Small intestine (tissue), 7 donors: ENCODE measurements around the gene AADAC. TPM values are rescaled to one million over a fixed set of nuclear protein-coding genes. Genes with fewer than 3 reads are reported as not detected.

Experiments used
- DNase-seq, 2 donors: peaks; one replicate each; pipeline versions ENCODE4 v3.0.0 to v3.0.0-alpha.2; 2013
- FAIRE-seq: peaks from 2 replicates; lab custom pipeline; 2012; peaks lifted over from hg19 to GRCh38; lab: Jason Lieb, UNC
- H3K27ac ChIP-seq, 3 donors: one replicate each; pipeline ENCODE4 v1.5.1; 2013; ENCODE audit warnings: low read length in 2 of 3, mild to moderate bottlenecking in 2 of 3, control low read depth in 1 of 3, inconsistent platforms in 1 of 3, low read depth in 1 of 3, moderate library complexity in 1 of 3
- H3K27me3 ChIP-seq, 3 donors: one replicate each; pipeline ENCODE4 v1.6.1; 2013; ENCODE audit warnings: low read length in 3 of 3, inconsistent platforms in 1 of 3; ENCODE audit not compliant: control insufficient read depth in 3 of 3, insufficient read depth in 3 of 3
- H3K36me3 ChIP-seq, 3 donors: one replicate each; pipeline ENCODE4 v1.6.1; 2013; ENCODE audit warnings: low read length in 3 of 3, inconsistent platforms in 1 of 3, low read depth in 1 of 3, mild to moderate bottlenecking in 1 of 3, moderate library complexity in 1 of 3; ENCODE audit not compliant: control insufficient read depth in 3 of 3, insufficient read depth in 2 of 3
- H3K4me1 ChIP-seq, 3 donors: one replicate each; pipeline ENCODE4 v1.6.1; 2013; ENCODE audit warnings: low read length in 2 of 3, inconsistent platforms in 1 of 3, low read depth in 1 of 3, mild to moderate bottlenecking in 1 of 3, moderate library complexity in 1 of 3; ENCODE audit not compliant: control insufficient read depth in 3 of 3, insufficient read depth in 2 of 3
- H3K4me3 ChIP-seq, 3 donors: one replicate each; pipeline ENCODE4 v1.5.1; 2013; ENCODE audit warnings: low read length in 3 of 3, control low read depth in 1 of 3, inconsistent platforms in 1 of 3, low read depth in 1 of 3, mild to moderate bottlenecking in 1 of 3, moderate library complexity in 1 of 3
- H3K9me3 ChIP-seq, 2 donors: one replicate each; pipeline ENCODE4 v1.6.1; 2013; ENCODE audit warnings: low read depth in 1 of 2, low read length in 1 of 2; ENCODE audit not compliant: control insufficient read depth in 2 of 2, insufficient read depth in 1 of 2
- WGBS, 3 donors: extraction: QIAGEN DNeasy Blood & Tissue Kit; methylation state at CpG; one replicate each; pipeline ENCODE4 v1.1.7; 2013; 5-methylcytosine and 5-hydroxymethylcytosine counted together
- polyA plus RNA-seq, 4 donors: library from polyadenylated mRNA; stranded (reverse) in 3 of 4; unstranded in 1 of 4; fragments of 200-250 nt in 3 of 4; fragments of 120-200 nt in 1 of 4; gene quantifications; one replicate each; pipeline versions ENCODE4 v1.2.1 to v1.2.3, GENCODE V29; 2013
- donor health status: healthy with polysubstance abuse.
- donor health status: control.
- donor health status: control.
- donor health status: Bipolar disorder and iron deficiency.
- donor health status: healthy.

Gene AADAC
- polyA plus RNA-seq, 4 donors: 55.5 to 142 (median 97.7) TPM

GRCh38 chr3:151875759-151876158 lies 61.8 kb downstream of the AADAC start:
- Histone ChIP-seq H3K9me3 (no peaks in the 10 kb centered on the region), H3K36me3 (no peaks in the 10 kb centered on the region), H3K4me1 (peaks cover 0 to 2% (median 0%) of the 10 kb centered on the region in 3 donors), H3K27ac (peak overlapping the region in 1 of 3 donors; percentile 83), H3K4me3 (no peak overlapping the region), H3K27me3 (no peaks in the 10 kb centered on the region)
- 21 to 36% (median 22%) methylated on average over 3 of the region's 3 CpGs for WGBS, 3 donors
- peak; percentile 33 to 87 for DNase-seq
- peak; percentile 73 for FAIRE-seq

GRCh38 chr3:151877269-151877668 lies 63.4 kb downstream of the AADAC start:
- Histone ChIP-seq H3K4me3 (no peak overlapping the region), H3K27ac (no peak overlapping the region), H3K36me3 (no peaks in the 10 kb centered on the region), H3K27me3 (no peaks in the 10 kb centered on the region), H3K9me3 (no peaks in the 10 kb centered on the region), H3K4me1 (peaks cover 0 to 2% (median 0%) of the 10 kb centered on the region in 3 donors)
- FAIRE-seq: no peak
- no peak for DNase-seq
- WGBS, 3 donors: 84 to 88% (median 88%) methylated on average over 2 of the region's 2 CpGs

Other genes starting within 250 kb of the AADAC start
- under 1 TPM in 1 of 4 donors, not detected in 3; 0.60 TPM for gene AADACL2, start 80.2 kb upstream of the AADAC start, polyA plus RNA-seq
- gene SUCNR1, start 59.5 kb downstream of the AADAC start, polyA plus RNA-seq: under 1 TPM; 0.22 to 0.89 (median 0.36) TPM